C1 segment of cervical spinal cord (tissue), 14 donors: Measurements from ENCODE around the gene BTBD17.
A peak's percentile ranks its signal among the peaks of the same experiment; 100 is the strongest.

ENCODE experiments used
- DNase-seq, 14 donors: peaks; one replicate each; lab custom pipeline; 2025; lab: John Stamatoyannopoulos, UW

The BTBD17 gene

GRCh38 chr17:74336307-74336706 is 25.4 kb downstream of the BTBD17 start:
- no peak for DNase-seq

GRCh38 chr17:74335529-74336062 is 26.1 kb downstream of the BTBD17 start:
- peak in 1 of 14 donors; percentile 19 for DNase-seq

- DNase-seq, result no peak
These were observed 27.2 kb downstream of the BTBD17 start for GRCh38 chr17:74334393-74335039.

- DNase-seq, result no peak
These were observed 28.8 kb downstream of the BTBD17 start for GRCh38 chr17:74332763-74333283.

GRCh38 chr17:74332017-74332650 is 29.5 kb downstream of the BTBD17 start:
- no peak for DNase-seq

DNA sequence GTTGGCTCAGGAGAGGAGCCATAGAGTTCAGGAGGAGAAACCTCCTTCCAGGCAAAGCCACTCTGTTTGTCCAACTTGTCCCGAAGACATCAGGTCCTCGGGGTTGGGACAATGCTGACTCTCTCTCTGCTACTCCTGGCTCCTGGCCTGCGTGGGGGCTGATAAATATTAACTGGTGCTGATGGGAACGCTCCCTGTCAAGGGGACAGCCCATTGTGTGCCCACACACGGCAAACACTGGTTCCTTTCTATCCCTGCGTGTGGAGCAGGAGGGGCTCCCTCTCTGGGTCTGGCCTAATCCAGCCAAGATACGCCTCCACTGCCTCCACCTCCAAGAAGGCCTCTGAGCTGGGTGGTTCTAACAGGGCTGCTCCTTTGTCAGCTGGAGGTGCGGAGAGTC is 31.2 kb downstream of the BTBD17 start:
- peak in 9 of 14 donors; percentile 10 to 74 (median 34) for DNase-seq

- no peak for DNase-seq
These were observed 32.3 kb downstream of the BTBD17 start for GRCh38 chr17:74329378-74329777.

DNA sequence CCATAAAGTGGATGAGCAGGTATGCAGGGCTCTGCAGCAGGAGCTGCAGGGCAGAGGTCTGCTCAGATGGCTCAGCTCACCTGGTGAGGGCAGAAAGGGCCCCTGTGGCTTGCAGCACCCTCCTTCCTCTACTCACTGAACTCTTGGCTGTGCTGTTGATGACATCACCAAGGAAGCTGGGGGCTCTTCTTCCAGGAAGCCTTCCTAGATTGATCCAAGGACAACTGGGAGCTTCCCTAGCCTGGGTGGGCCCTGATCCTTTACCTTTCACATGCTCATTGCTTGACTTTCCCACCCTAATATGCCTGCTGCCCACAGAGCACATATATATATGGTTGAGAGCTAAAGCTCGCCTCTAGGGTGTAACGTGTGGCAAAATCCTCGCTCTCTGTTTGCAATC is 33.2 kb downstream of the BTBD17 start:
- DNase-seq, result no peak

- DNase-seq, result no peak
These were observed 35.2 kb downstream of the BTBD17 start for GRCh38 chr17:74326506-74326905.

DNA sequence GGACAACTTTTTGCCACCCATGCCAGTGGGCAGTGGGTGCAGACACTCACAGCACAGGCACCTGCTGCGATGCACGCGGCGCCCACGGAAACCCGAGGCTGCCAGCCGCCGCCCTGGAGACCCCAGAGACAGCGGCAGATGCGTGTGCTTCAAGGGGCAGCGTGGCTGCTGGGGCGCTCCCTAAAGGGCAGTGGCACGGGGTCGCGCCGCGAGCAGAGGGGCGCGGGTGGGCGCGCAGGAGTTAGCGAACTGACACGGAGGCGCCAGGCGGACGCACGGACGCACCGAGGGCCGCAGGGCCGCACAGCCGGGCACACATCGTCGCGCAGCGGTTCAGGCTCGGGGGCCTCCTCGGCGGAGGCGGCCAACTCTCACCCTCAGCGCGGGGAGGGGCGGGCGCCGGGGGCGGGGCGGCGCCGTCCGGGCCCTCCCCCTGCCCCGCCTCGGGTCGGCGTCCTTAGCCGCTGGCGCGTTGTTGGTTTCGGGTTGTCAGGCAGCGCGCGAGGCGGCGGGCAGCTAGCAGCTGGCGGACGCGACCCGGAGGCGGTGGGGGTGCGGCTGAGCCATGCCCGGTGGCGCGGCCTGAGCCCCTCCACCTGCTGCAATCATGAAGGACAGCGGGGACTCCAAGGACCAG is 35.8 kb downstream of the BTBD17 start, which contains the start of gene KIF19:
TSS of gene KIF19 (plus strand) at position 484 of the 637 bp plus-strand sequence. CDS start at position 608, 124 bp downstream.
- DNase-seq, result peak in 5 of 14 donors; percentile 17 to 57 (median 32)

- peak in 2 of 14 donors; percentile 15 to 25 for DNase-seq
These were observed 36.3 kb downstream of the BTBD17 start for GRCh38 chr17:74325376-74325742.

GRCh38 chr17:74324521-74324920 is 37.1 kb downstream of the BTBD17 start:
- no peak for DNase-seq

- DNase-seq, result no peak
These were observed 43.3 kb downstream of the BTBD17 start for GRCh38 chr17:74318391-74318790.

DNA sequence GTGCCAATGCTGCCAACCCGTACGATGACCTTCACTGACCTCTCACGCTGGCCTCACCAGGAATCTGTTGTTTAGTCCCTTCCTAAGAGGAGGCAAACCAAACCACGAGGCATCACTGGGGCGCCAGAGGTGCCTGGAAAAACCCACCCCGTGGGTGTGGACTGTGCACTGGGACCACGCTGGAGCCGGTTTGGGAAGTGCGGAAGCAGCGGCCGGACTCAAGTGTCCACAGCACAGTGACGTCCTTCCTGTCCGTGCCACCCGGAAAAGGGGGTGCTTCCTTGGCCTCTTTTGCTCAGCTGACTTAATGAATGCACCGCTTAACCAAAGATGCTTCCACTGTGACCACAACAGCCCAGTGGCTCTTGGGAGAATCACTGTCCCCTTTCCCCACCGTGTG is 44.6 kb downstream of the BTBD17 start:
- DNase-seq, result no peak

DNA sequence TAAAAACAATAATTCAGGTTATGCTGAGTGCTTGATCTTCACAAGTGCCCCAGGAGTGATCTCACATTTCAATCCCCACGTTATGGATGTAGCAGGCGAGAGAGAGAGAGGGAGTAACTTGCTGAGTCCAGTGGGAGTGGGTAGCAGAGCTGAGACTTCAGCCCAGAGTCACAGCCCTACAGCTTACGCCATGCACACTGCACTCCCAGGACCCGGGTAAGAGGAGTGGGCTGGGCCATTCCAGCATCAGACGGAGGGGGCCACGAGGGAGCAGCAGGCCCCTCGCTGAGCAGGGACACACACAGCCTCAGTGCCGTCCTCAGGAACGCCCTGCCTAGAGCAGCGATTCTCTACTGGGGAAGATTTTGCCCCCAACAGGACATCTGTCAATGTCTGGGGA is 45.4 kb downstream of the BTBD17 start:
- DNase-seq, result no peak

DNA sequence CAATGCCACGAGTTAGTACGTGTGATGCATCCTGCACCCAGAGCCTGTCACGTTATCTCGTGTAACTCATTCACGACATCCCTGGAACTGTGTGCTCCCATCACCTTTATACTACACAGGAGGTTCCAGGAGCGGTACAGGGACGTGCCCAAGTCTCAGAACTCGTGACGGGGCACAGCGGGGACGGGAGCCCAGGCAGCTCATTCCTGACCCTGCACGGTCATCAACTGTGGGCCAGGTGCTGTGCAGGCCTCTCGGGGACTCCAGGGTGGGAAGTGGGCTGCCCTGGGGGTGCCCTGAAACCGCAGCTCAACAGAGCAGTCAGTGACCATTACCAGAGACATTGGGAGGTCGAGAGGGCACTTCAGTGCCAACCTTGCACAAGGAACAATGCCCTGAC is 46.8 kb downstream of the BTBD17 start:
- DNase-seq, result no peak

DNA sequence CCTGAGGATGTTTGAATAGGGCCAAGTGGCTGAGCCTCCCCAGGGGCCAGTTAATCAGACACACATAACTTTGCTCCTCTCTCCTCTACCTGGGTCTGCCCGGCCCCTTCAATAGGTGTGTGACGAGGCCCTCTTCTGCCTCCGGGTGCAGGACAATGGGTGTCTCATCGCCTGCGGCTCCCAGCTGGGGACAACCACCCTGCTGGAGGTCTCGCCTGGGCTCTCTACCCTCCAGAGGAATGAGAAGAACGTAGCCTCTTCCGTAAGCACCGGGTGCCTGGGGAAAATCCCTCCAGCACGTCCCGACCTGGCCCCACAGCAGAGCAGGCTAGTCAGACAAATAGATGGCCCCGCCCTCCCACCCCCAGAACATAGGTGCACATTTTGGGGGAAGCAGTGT is 51.8 kb downstream of the BTBD17 start:
- no peak for DNase-seq

DNA sequence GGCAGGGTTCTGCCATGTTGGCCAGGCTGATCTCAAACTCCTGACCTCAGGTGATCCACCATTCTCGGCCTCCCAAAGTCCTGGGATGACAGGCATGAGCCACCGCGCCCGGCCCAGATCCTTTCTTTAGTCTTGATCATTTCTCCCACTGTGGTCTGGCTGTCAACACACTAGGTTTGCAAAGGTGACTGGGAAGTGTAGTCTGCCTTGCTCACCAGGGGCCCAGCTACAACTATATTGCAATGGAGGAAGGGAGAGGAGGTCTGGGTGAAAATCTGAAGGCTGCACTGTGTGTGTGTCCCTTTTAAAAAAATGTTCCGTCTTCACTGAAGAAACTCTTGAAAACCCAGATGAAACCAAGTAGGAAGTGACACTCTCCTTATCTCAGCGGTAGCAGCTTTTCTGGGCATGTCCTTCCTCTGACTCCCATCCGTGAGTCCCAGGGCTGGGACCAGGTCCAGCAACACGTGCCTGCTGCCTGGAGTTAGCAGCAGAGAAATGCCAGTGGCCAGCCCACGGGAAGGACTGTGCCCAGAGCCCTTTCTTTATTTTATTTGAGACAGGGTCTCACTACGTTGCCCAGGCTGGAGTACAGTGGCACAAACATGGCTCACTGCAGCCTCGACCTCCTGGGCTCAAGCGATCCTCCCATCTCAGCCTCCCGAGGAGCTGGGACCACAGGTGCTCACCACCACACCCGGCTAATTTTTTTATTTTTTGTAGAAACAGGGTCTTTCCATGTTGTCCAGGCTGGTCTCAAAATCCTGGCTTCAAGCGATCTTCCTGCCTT is 53.5 kb downstream of the BTBD17 start:
- no peak for DNase-seq
